ENCODE results near the gene SLC2A6. TPM values are rescaled to one million over a fixed set of nuclear protein-coding genes. Genes with fewer than 3 reads are reported as not detected.

Gene SLC2A6
- total and polyA plus RNA-seq, 2 donors (not counting 1 experiment from before 2014, with no cell fraction given) = 7.6 to 9.1 TPM

GRCh38 chr9:133490201-133490681 lies 11.3 kb upstream of the SLC2A6 start:
- H3K4me3 ChIP-seq (replicated peaks in 1 of 4; ENCODE audit: control extremely low read depth in 1 of 4, insufficient read depth in 1 of 4, low read depth in 3 of 4, low read length in 4 of 4) = no peak overlapping the region
- H4K20me1 ChIP-seq (ENCODE audit: control insufficient read depth, extremely low read depth, insufficient read depth, low read length) = no peaks in the 10 kb centered on the region
- H3K9ac ChIP-seq (ENCODE audit: insufficient read depth, low read length) = no peak overlapping the region
- TF ChIP-seq CTCF (conservative IDR thresholded peaks at IDR 0.05 in 1 of 2, IDR thresholded peaks at IDR 0.05 in 1 of 2; ENCODE audit: low read depth in 1 of 2, low read length in 2 of 2) = no peak
- no peak for TF ChIP-seq EZH2 (IDR thresholded peaks at IDR 0.05; ENCODE audit: low read length, missing control alignments)
- no peak overlapping the region for H3K27ac ChIP-seq (ENCODE audit: insufficient read depth, low read length)
- no peak overlapping the region for H3K4me2 ChIP-seq (ENCODE audit: extremely low read depth, insufficient read depth, low read length)
- H3K4me1 ChIP-seq (ENCODE audit: control insufficient read depth, extremely low read depth, insufficient read depth, low read length) = peaks cover 3% of the 10 kb centered on the region
- H3K9me3 ChIP-seq (ENCODE audit: control insufficient read depth, insufficient read depth, low read depth, low read length) = no peaks in the 10 kb centered on the region
- H3K27me3 ChIP-seq (ENCODE audit: control insufficient read depth, insufficient read depth, low read length) = no peaks in the 10 kb centered on the region
- H3K79me2 ChIP-seq (ENCODE audit: control insufficient read depth, insufficient read depth, low read length) = no peaks in the 10 kb centered on the region
- DNase-seq (ENCODE audit: low read depth in 2 of 2) = no peak
- no peak overlapping the region for H2AFZ ChIP-seq (ENCODE audit: low read length)
- H3K36me3 ChIP-seq (ENCODE audit: control insufficient read depth, insufficient read depth, low read length) = no peaks in the 10 kb centered on the region

- H3K4me1 ChIP-seq (ENCODE audit: control insufficient read depth, extremely low read depth, insufficient read depth, low read length) = peaks cover 3% of the 10 kb centered on the region
- DNase-seq (ENCODE audit: low read depth in 2 of 2) = peak; percentile 39 to 67
- H3K36me3 ChIP-seq (ENCODE audit: control insufficient read depth, insufficient read depth, low read length) = no peaks in the 10 kb centered on the region
Measured at GRCh38 chr9:133489253-133490190, 10.6 kb upstream of the SLC2A6 start.

More at GRCh38 chr9:133489253-133490190, 10.6 kb upstream of the SLC2A6 start:
- no peak overlapping the region for H3K27ac ChIP-seq (ENCODE audit: insufficient read depth, low read length)
- H3K27me3 ChIP-seq (ENCODE audit: control insufficient read depth, insufficient read depth, low read length) = no peaks in the 10 kb centered on the region
- H3K79me2 ChIP-seq (ENCODE audit: control insufficient read depth, insufficient read depth, low read length) = no peaks in the 10 kb centered on the region
- no peak overlapping the region for H3K9ac ChIP-seq (ENCODE audit: insufficient read depth, low read length)
- no peak overlapping the region for H3K4me3 ChIP-seq (replicated peaks in 1 of 4; ENCODE audit: control extremely low read depth in 1 of 4, insufficient read depth in 1 of 4, low read depth in 3 of 4, low read length in 4 of 4)
- H2AFZ ChIP-seq (ENCODE audit: low read length) = no peak overlapping the region
- no peak overlapping the region for H3K4me2 ChIP-seq (ENCODE audit: extremely low read depth, insufficient read depth, low read length)
- H4K20me1 ChIP-seq (ENCODE audit: control insufficient read depth, extremely low read depth, insufficient read depth, low read length) = no peaks in the 10 kb centered on the region
- TF ChIP-seq CTCF (conservative IDR thresholded peaks at IDR 0.05 in 1 of 2, IDR thresholded peaks at IDR 0.05 in 1 of 2; ENCODE audit: low read depth in 1 of 2, low read length in 2 of 2) = no peak
- no peak for TF ChIP-seq EZH2 (IDR thresholded peaks at IDR 0.05; ENCODE audit: low read length, missing control alignments)
- H3K9me3 ChIP-seq (ENCODE audit: control insufficient read depth, insufficient read depth, low read depth, low read length) = no peaks in the 10 kb centered on the region
